Mesendoderm (in vitro differentiated cells): ENCODE measurements around the gene TMEM207.

Experiments used
- DNase-seq: peaks from one replicate; pipeline ENCODE4 v3.0.0; 2013
- H2AK5ac ChIP-seq: 2 replicates; pipeline ENCODE4 v1.6.1; 2013; ENCODE audit warnings: low read length, inconsistent platforms
- H2BK120ac ChIP-seq: 2 replicates; pipeline ENCODE4 v1.6.1; 2013; ENCODE audit warnings: low read depth, mild to moderate bottlenecking, low read length, moderate library complexity, mixed read lengths
- H2BK15ac ChIP-seq: replicated peaks from 2 replicates; pipeline ENCODE4 v1.6.1; 2013; ENCODE audit warnings: low read depth, mild to moderate bottlenecking, moderate library complexity
- H2BK5ac ChIP-seq: 2 replicates; pipeline ENCODE4 v1.6.1; 2013; ENCODE audit warnings: low read length, inconsistent platforms
- H3K18ac ChIP-seq: 2 replicates; pipeline ENCODE4 v1.6.1; 2013; ENCODE audit warnings: mild to moderate bottlenecking, low read length, mixed read lengths
- H3K23ac ChIP-seq: one replicate; pipeline ENCODE4 v1.6.1; 2013; ENCODE audit warnings: low read length
- H3K27ac ChIP-seq: 2 replicates; pipeline ENCODE4 v1.5.1; 2013; ENCODE audit warnings: low read depth, mild to moderate bottlenecking, inconsistent platforms, low read length, moderate library complexity
- H3K27me3 ChIP-seq: 2 replicates; pipeline ENCODE4 v1.6.1; 2013; ENCODE audit warnings: low read length, control low read depth, mild to moderate bottlenecking, inconsistent platforms; ENCODE audit not compliant: insufficient read depth, poor library complexity
- H3K36me3 ChIP-seq: 2 replicates; pipeline ENCODE4 v1.6.1; 2013; ENCODE audit warnings: low read length, inconsistent platforms; ENCODE audit not compliant: control insufficient read depth, insufficient read depth
- H3K4ac ChIP-seq: one replicate; pipeline ENCODE4 v1.6.1; 2013; ENCODE audit warnings: low read depth, mild to moderate bottlenecking, low read length, moderate library complexity
- H3K4me1 ChIP-seq: 2 replicates; pipeline ENCODE4 v1.6.1; 2013; ENCODE audit warnings: low read depth, low read length, inconsistent platforms; ENCODE audit not compliant: control insufficient read depth
- H3K4me2 ChIP-seq: 2 replicates; pipeline ENCODE4 v1.6.1; 2013; ENCODE audit warnings: low read length
- H3K4me3 ChIP-seq: 2 replicates; pipeline ENCODE4 v1.5.1; 2013; ENCODE audit warnings: mild to moderate bottlenecking, low read length
- H3K56ac ChIP-seq: one replicate; pipeline ENCODE4 v1.6.1; 2013; ENCODE audit warnings: low read length
- H3K79me1 ChIP-seq: 2 replicates; pipeline ENCODE4 v1.6.1; 2013; ENCODE audit warnings: low read length, inconsistent platforms
- H3K79me2 ChIP-seq: 2 replicates; pipeline ENCODE4 v1.6.1; 2013; ENCODE audit warnings: mild to moderate bottlenecking, low read length; ENCODE audit not compliant: control insufficient read depth, insufficient read depth
- H3K9ac ChIP-seq: 2 replicates; pipeline ENCODE4 v1.6.1; 2013; ENCODE audit warnings: low read length, inconsistent platforms
- H4K5ac ChIP-seq: one replicate; pipeline ENCODE4 v1.6.1; 2013; ENCODE audit warnings: low read length
- H4K8ac ChIP-seq: one replicate; pipeline ENCODE4 v1.6.1; 2013; ENCODE audit warnings: low read depth, mild to moderate bottlenecking, control low read depth, low read length, moderate library complexity
- WGBS: extraction: QIAGEN DNeasy Blood & Tissue Kit; methylation state at CpG from one replicate; pipeline ENCODE4 v1.1.7; 2013; ENCODE audit warnings: low lambda C conversion rate, missing lambda C conversion rate; ENCODE audit not compliant: insufficient coverage; ENCODE audit errors: extremely low coverage; 5-methylcytosine and 5-hydroxymethylcytosine counted together

Gene TMEM207

GRCh38 chr3:190443257-190443656 lies 6.4 kb downstream of the TMEM207 start:
- Histone ChIP-seq H3K79me2 (no peaks in the 10 kb centered on the region), H3K23ac (no peak overlapping the region), H4K5ac (no peak overlapping the region), H3K56ac (no peak overlapping the region), H3K36me3 (no peaks in the 10 kb centered on the region), H3K79me1 (no peaks in the 10 kb centered on the region), H4K8ac (no peak overlapping the region), H2BK15ac (no peak overlapping the region), H2AK5ac (no peak overlapping the region), H3K4me2 (no peak overlapping the region), H3K9ac (no peak overlapping the region), H3K27ac (no peak overlapping the region), H2BK120ac (no peak overlapping the region), H3K4ac (no peak overlapping the region), H3K27me3 (no peaks in the 10 kb centered on the region), H2BK5ac (no peak overlapping the region), H3K4me3 (no peak overlapping the region), H3K4me1 (peaks cover 3% of the 10 kb centered on the region), H3K18ac (no peak overlapping the region)
- peak; percentile 29 for DNase-seq
- no CpG with 5 or more reads among the region's 3 CpGs for WGBS

GRCh38 chr3:190442240-190442639 lies 7.5 kb downstream of the TMEM207 start:
- no peak overlapping the region for H3K9ac ChIP-seq
- no peak overlapping the region for H3K4me3 ChIP-seq
- no peak overlapping the region for H3K27ac ChIP-seq
- H3K79me1 ChIP-seq = no peaks in the 10 kb centered on the region
- H2AK5ac ChIP-seq = no peak overlapping the region
- H3K36me3 ChIP-seq = no peaks in the 10 kb centered on the region
- H3K4me2 ChIP-seq = no peak overlapping the region
- WGBS = no CpG with 5 or more reads among the region's 1 CpG
- no peak overlapping the region for H3K23ac ChIP-seq
- H3K79me2 ChIP-seq = no peaks in the 10 kb centered on the region
- H4K5ac ChIP-seq = no peak overlapping the region
- H4K8ac ChIP-seq = no peak overlapping the region
- no peak overlapping the region for H3K18ac ChIP-seq
- no peak for DNase-seq
- H2BK120ac ChIP-seq = no peak overlapping the region
- no peak overlapping the region for H2BK5ac ChIP-seq
- peaks cover 3% of the 10 kb centered on the region for H3K4me1 ChIP-seq
- no peak overlapping the region for H3K4ac ChIP-seq
- no peaks in the 10 kb centered on the region for H3K27me3 ChIP-seq
- no peak overlapping the region for H2BK15ac ChIP-seq
- H3K56ac ChIP-seq = no peak overlapping the region

GRCh38 chr3:190436331-190436730 lies 13.4 kb downstream of the TMEM207 start:
- no peaks in the 10 kb centered on the region for H3K36me3 ChIP-seq
- H3K4me3 ChIP-seq = no peak overlapping the region
- no CpG with 5 or more reads among the region's 2 CpGs for WGBS
- H3K79me1 ChIP-seq = no peaks in the 10 kb centered on the region
- no peak overlapping the region for H3K4ac ChIP-seq
- no peak overlapping the region for H3K18ac ChIP-seq
- H2AK5ac ChIP-seq = no peak overlapping the region
- no peak overlapping the region for H3K4me2 ChIP-seq
- no peak overlapping the region for H3K23ac ChIP-seq
- no peak overlapping the region for H2BK5ac ChIP-seq
- no peak for DNase-seq
- H3K9ac ChIP-seq = no peak overlapping the region
- no peaks in the 10 kb centered on the region for H3K4me1 ChIP-seq
- H2BK15ac ChIP-seq = no peak overlapping the region
- H4K8ac ChIP-seq = no peak overlapping the region
- no peak overlapping the region for H2BK120ac ChIP-seq
- H3K27me3 ChIP-seq = no peaks in the 10 kb centered on the region
- H4K5ac ChIP-seq = no peak overlapping the region
- no peak overlapping the region for H3K56ac ChIP-seq
- no peaks in the 10 kb centered on the region for H3K79me2 ChIP-seq
- no peak overlapping the region for H3K27ac ChIP-seq

- WGBS = no CpG with 5 or more reads among the region's 3 CpGs
- no peaks in the 10 kb centered on the region for H3K79me1 ChIP-seq
- no peak overlapping the region for H3K4ac ChIP-seq
- no peak overlapping the region for H4K5ac ChIP-seq
- no peak overlapping the region for H4K8ac ChIP-seq
- H3K9ac ChIP-seq = no peak overlapping the region
- no peak overlapping the region for H2BK15ac ChIP-seq
- no peaks in the 10 kb centered on the region for H3K27me3 ChIP-seq
- no peaks in the 10 kb centered on the region for H3K79me2 ChIP-seq
- no peak overlapping the region for H3K27ac ChIP-seq
- no peak overlapping the region for H2AK5ac ChIP-seq
- no peak overlapping the region for H2BK120ac ChIP-seq
- H3K4me2 ChIP-seq = no peak overlapping the region
- H3K56ac ChIP-seq = no peak overlapping the region
- no peak overlapping the region for H3K18ac ChIP-seq
- no peak overlapping the region for H3K4me3 ChIP-seq
- DNase-seq = no peak
- no peak overlapping the region for H2BK5ac ChIP-seq
- no peaks in the 10 kb centered on the region for H3K4me1 ChIP-seq
- H3K36me3 ChIP-seq = no peaks in the 10 kb centered on the region
- no peak overlapping the region for H3K23ac ChIP-seq
These were observed 14.1 kb downstream of the TMEM207 start for GRCh38 chr3:190435618-190436017.

GRCh38 chr3:190433626-190434025 lies 16.1 kb downstream of the TMEM207 start:
- no peak overlapping the region for H2AK5ac ChIP-seq
- H4K5ac ChIP-seq = no peak overlapping the region
- H3K79me1 ChIP-seq = no peaks in the 10 kb centered on the region
- no peak overlapping the region for H3K4me2 ChIP-seq
- H3K23ac ChIP-seq = no peak overlapping the region
- H4K8ac ChIP-seq = no peak overlapping the region
- no peaks in the 10 kb centered on the region for H3K79me2 ChIP-seq
- H3K4me1 ChIP-seq = no peaks in the 10 kb centered on the region
- H2BK120ac ChIP-seq = no peak overlapping the region
- no peak overlapping the region for H3K4ac ChIP-seq
- no peak overlapping the region for H3K4me3 ChIP-seq
- WGBS = no CpG with 5 or more reads among the region's 4 CpGs
- no peak overlapping the region for H3K27ac ChIP-seq
- no peak overlapping the region for H3K56ac ChIP-seq
- no peak overlapping the region for H3K18ac ChIP-seq
- H3K27me3 ChIP-seq = no peaks in the 10 kb centered on the region
- DNase-seq = no peak
- no peaks in the 10 kb centered on the region for H3K36me3 ChIP-seq
- H2BK5ac ChIP-seq = no peak overlapping the region
- H2BK15ac ChIP-seq = no peak overlapping the region
- H3K9ac ChIP-seq = no peak overlapping the region

GRCh38 chr3:190432216-190432615 lies 17.5 kb downstream of the TMEM207 start:
- no peak overlapping the region for H3K56ac ChIP-seq
- H3K4me3 ChIP-seq = no peak overlapping the region
- no peak overlapping the region for H3K9ac ChIP-seq
- peak; percentile 43 for DNase-seq
- no peaks in the 10 kb centered on the region for H3K4me1 ChIP-seq
- H3K79me2 ChIP-seq = no peaks in the 10 kb centered on the region
- no peak overlapping the region for H3K18ac ChIP-seq
- H3K79me1 ChIP-seq = no peaks in the 10 kb centered on the region
- no peak overlapping the region for H3K4ac ChIP-seq
- H4K8ac ChIP-seq = no peak overlapping the region
- H3K27ac ChIP-seq = no peak overlapping the region
- no peak overlapping the region for H2BK15ac ChIP-seq
- no peak overlapping the region for H2BK120ac ChIP-seq
- H4K5ac ChIP-seq = no peak overlapping the region
- no peak overlapping the region for H2AK5ac ChIP-seq
- no peaks in the 10 kb centered on the region for H3K36me3 ChIP-seq
- H3K4me2 ChIP-seq = no peak overlapping the region
- no peaks in the 10 kb centered on the region for H3K27me3 ChIP-seq
- H3K23ac ChIP-seq = no peak overlapping the region
- H2BK5ac ChIP-seq = no peak overlapping the region
